T-cell (primary cell): ENCODE data around the gene FHIT. TPM values are rescaled to one million over a fixed set of nuclear protein-coding genes. Genes with fewer than 3 reads are reported as not detected.

Source experiments
- ATAC-seq, 4 experiments: fragments of 200-7000 bp in 3 of 4; fragments of 150-1000 bp in 1 of 4; cut with Tn5 transposase; replicated peaks in 1 of 4; 1 replicate in 3 of 4; 2 replicates in 1 of 4; pipeline ENCODE4 v1.10.0; 2021; ENCODE audit warnings: moderate library complexity in 3 of 4, mild to moderate bottlenecking in 2 of 4, moderate number of reproducible peaks in 1 of 4
- CTCF ChIA-PET, 2 donors: fragments of 300-600 bp; sonication (Branson Sonifier 250); formaldehyde crosslinking; loops; one replicate each; lab custom pipeline; 2022; ENCODE audit warnings: antibody characterized with exemption in 2 of 2; lab: Charles Lee
- POLR2A ChIA-PET, 2 donors: fragments of 300-600 bp; sonication (Branson Sonifier 250); formaldehyde crosslinking; loops; one replicate each; lab custom pipeline; 2022; ENCODE audit warnings: antibody characterized with exemption in 2 of 2; lab: Charles Lee
- DNase-seq, 35 experiments: peaks; one replicate each; pipeline versions ENCODE4 v3.0.0 to v3.0.0-alpha.2; 2013 to 2023
- H3K27ac ChIP-seq: one replicate; pipeline ENCODE4 v1.5.1; 2013; ENCODE audit warnings: low read length
- H3K27me3 ChIP-seq, 2 experiments: replicated peaks in 1 of 2; 1 replicate in 1 of 2; 2 replicates in 1 of 2; pipeline versions ENCODE4 v1.6.1 to v1.7.0; 2013; ENCODE audit warnings: low read length in 1 of 2, mixed read lengths in 1 of 2; ENCODE audit not compliant: control insufficient read depth in 2 of 2, insufficient read depth in 2 of 2; ENCODE audit errors: extremely low read depth in 1 of 2
- H3K36me3 ChIP-seq, 2 donors: 1 replicate in 1 of 2; 2 replicates in 1 of 2; pipeline versions ENCODE4 v1.6.1 to v1.7.0; 2013; ENCODE audit warnings: low read length in 1 of 2; ENCODE audit not compliant: control insufficient read depth in 2 of 2, insufficient read depth in 1 of 2; ENCODE audit errors: extremely low read depth in 1 of 2
- H3K4me1 ChIP-seq, 2 experiments: 1 replicate in 1 of 2; 2 replicates in 1 of 2; pipeline versions ENCODE4 v1.6.1 to v1.7.0; 2013; ENCODE audit warnings: low read length in 2 of 2, mixed read lengths in 1 of 2; ENCODE audit not compliant: insufficient read depth in 2 of 2, control insufficient read depth in 1 of 2; ENCODE audit errors: extremely low read depth in 1 of 2
- H3K4me3 ChIP-seq, 2 donors: 1 replicate in 1 of 2; 2 replicates in 1 of 2; pipeline versions ENCODE4 v1.5.1 to v1.7.0; 2013; ENCODE audit warnings: mild to moderate bottlenecking in 2 of 2, low read length in 1 of 2, moderate library complexity in 1 of 2; ENCODE audit not compliant: control insufficient read depth in 1 of 2; ENCODE audit errors: extremely low read depth in 1 of 2
- H3K9me3 ChIP-seq: 2 replicates; pipeline ENCODE4 v1.7.0; 2013
- H3K27ac Mint-ChIP-seq, 2 donors: one replicate each; pipeline ENCODE4 v1.8.0; 2020 to 2021; ENCODE audit warnings: mild to moderate bottlenecking in 2 of 2, mixed read lengths in 2 of 2
- H3K27me3 Mint-ChIP-seq, 2 donors: one replicate each; pipeline ENCODE4 v1.8.0; 2021 to 2022; ENCODE audit warnings: mixed read lengths in 2 of 2
- H3K36me3 Mint-ChIP-seq: one replicate; pipeline ENCODE4 v1.8.0; 2021; ENCODE audit warnings: mixed read lengths
- H3K4me1 Mint-ChIP-seq, 3 donors: one replicate each; pipeline ENCODE4 v1.8.0; 2020 to 2022; ENCODE audit warnings: mixed read lengths in 3 of 3, mild to moderate bottlenecking in 1 of 3
- H3K4me3 Mint-ChIP-seq, 3 donors: one replicate each; pipeline ENCODE4 v1.8.0; 2020 to 2022; ENCODE audit warnings: mild to moderate bottlenecking in 3 of 3, mixed read lengths in 3 of 3, moderate library complexity in 3 of 3
- H3K9me3 Mint-ChIP-seq, 3 donors: one replicate each; pipeline ENCODE4 v1.8.0; 2020 to 2022; ENCODE audit warnings: mixed read lengths in 3 of 3
- WGBS: methylation state at CpG from one replicate; pipeline ENCODE4 v1.1.5; 2013; ENCODE audit warnings: missing lambda C conversion rate; ENCODE audit not compliant: insufficient coverage; 5-methylcytosine and 5-hydroxymethylcytosine counted together
- total RNA-seq, 35 experiments: library from RNA in 6 of 35; stranded (reverse) in 6 of 35; fragments of 120-200 nt in 1 of 35; gene quantifications; one replicate each; pipeline versions ENCODE4 v1.2.1 to v1.2.4 and lab custom pipeline; 2013 to 2026

FHIT gene
- total RNA-seq, 5 donors from 2014 or later (not counting 1 experiment from before 2014, with no cell fraction given): 33.1 to 197 (median 78.3) TPM

DNA sequence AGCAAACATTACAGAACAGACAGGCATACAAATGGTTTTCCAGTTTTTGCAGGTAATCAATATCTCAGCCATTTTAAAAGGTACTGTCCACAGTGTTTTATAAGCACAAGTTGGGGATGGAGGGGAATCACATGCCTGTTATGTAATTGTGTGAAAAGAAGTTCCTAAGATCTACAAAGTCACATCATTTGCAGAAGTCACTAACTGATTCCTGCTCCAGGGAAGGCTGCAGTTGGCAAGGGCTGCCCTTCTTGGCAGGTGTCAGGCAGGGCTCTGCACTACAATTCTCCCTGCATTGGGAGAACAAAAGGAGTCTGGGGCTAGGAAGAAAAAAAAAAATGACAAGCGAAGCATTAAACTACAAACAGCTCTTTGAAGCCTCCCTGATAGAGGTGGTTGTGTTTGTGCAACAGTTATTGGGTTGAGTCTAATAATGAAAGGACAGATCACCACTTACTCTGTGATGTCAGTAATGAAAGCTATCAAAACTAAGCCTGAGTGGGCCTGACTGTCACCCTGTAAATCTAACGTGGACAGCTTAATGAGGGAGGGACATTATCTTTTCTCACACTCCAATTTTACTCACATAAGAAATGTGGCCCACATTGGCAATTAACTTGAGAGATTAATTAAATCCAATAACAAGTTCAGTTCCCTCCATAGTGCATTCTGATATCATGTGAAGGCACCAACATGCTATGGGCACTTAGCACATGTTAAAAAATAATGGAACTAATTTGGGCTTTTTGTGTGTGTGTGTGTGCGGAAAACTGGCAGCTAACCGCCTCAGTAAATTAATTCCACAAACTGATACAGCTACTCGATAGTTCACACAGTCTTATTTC, 242.9 kb downstream of the FHIT start:
- CTCF ChIA-PET: interaction anchor here in 1 of 2 donors (0.6 kb wide), 1 partner anchor 34 kb away, joined by 3 read pairs; no protein-coding TSS in a partner anchor
- no peak overlapping the region for H3K27ac Mint-ChIP-seq
- no peaks in the 10 kb centered on the region for H3K36me3 ChIP-seq
- H3K27ac ChIP-seq: no peak overlapping the region
- H3K36me3 Mint-ChIP-seq: no peaks in the 10 kb centered on the region
- no peaks in the 10 kb centered on the region for H3K4me1 ChIP-seq
- H3K27me3 Mint-ChIP-seq: no peaks in the 10 kb centered on the region
- no CpG with 5 or more reads among the region's 5 CpGs for WGBS
- no peak overlapping the region for H3K4me3 Mint-ChIP-seq
- POLR2A ChIA-PET: no interaction called here
- DNase-seq (no peak), ATAC-seq (no peak)
- H3K27me3 ChIP-seq: no peaks in the 10 kb centered on the region
- no peaks in the 10 kb centered on the region for H3K9me3 Mint-ChIP-seq
- no peak overlapping the region for H3K4me3 ChIP-seq
- peaks cover 0 to 6% (median 0%) of the 10 kb centered on the region in 3 donors for H3K4me1 Mint-ChIP-seq
- H3K9me3 ChIP-seq: no peaks in the 10 kb centered on the region

DNA sequence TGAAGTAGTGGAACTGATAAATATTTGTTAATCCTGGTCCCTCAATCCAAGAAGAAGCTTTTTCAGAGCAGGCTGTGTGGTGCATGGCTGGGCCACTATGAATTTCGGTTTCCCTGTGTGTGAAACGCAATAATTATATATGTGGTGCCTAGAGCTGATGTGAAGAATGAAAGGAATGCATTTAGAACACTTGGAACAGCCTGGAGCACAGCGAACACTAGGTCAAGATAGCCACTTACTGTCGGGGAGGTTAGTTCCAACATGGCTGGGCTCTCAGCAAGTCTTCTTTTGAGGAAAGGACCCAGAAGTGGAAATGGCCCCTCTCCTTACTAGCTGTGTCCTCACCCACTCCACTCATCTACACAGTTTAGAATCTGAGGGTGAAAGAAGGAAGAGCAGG, 245.7 kb downstream of the FHIT start:
- WGBS: 60% methylated on average over 1 of the region's 4 CpGs

DNA sequence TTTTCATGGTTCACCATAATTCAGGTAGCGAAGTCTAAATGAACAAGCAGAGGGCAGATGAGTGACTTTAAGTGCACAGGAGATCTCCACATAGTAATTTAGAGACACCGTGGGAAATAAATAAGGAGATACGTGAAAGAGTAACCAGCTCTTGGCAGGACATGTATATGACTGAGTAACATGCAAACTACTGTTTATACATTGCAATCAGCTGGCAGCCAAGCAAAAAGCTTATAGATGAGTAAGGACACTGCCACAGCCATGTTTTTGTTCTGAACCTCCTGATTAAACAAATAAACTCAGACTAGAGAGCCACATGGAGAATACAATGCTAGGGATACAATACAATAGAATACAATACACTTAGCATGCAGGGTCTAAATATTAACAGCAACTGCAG, 252.4 kb downstream of the FHIT start:
- Mint-ChIP-seq H3K36me3 (no peaks in the 10 kb centered on the region), H3K9me3 (no peaks in the 10 kb centered on the region), H3K27me3 (no peaks in the 10 kb centered on the region), H3K4me1 (no peaks in the 10 kb centered on the region), H3K4me3 (no peak overlapping the region), H3K27ac (no peak overlapping the region)
- Histone ChIP-seq H3K27ac (no peak overlapping the region), H3K9me3 (no peaks in the 10 kb centered on the region), H3K36me3 (no peaks in the 10 kb centered on the region), H3K4me3 (no peak overlapping the region), H3K27me3 (no peaks in the 10 kb centered on the region), H3K4me1 (no peaks in the 10 kb centered on the region)
- DNase-seq: no peak
- ChIA-PET CTCF (no interaction called here), POLR2A (interaction anchor here in 1 of 2 donors (0.6 kb wide), 1 partner anchor 1712 kb away, joined by 4 read pairs; no protein-coding TSS in a partner anchor)
- WGBS: 84% methylated on average over 2 of the region's 3 CpGs
- no peak for ATAC-seq

More for the DNA sequence above, 245.7 kb downstream of the FHIT start:
- Histone ChIP-seq H3K4me1 (no peaks in the 10 kb centered on the region), H3K27me3 (no peaks in the 10 kb centered on the region), H3K4me3 (no peak overlapping the region), H3K36me3 (no peaks in the 10 kb centered on the region), H3K9me3 (no peaks in the 10 kb centered on the region), H3K27ac (no peak overlapping the region)
- ChIA-PET CTCF (no interaction called here), POLR2A (no interaction called here)
- no peaks in the 10 kb centered on the region for H3K27me3 Mint-ChIP-seq
- no peak for ATAC-seq
- H3K4me1 Mint-ChIP-seq: peaks cover 0 to 6% (median 0%) of the 10 kb centered on the region in 3 donors
- H3K4me3 Mint-ChIP-seq: no peak overlapping the region
- DNase-seq: no peak
- H3K9me3 Mint-ChIP-seq: no peaks in the 10 kb centered on the region
- no peaks in the 10 kb centered on the region for H3K36me3 Mint-ChIP-seq
- no peak overlapping the region for H3K27ac Mint-ChIP-seq

DNA sequence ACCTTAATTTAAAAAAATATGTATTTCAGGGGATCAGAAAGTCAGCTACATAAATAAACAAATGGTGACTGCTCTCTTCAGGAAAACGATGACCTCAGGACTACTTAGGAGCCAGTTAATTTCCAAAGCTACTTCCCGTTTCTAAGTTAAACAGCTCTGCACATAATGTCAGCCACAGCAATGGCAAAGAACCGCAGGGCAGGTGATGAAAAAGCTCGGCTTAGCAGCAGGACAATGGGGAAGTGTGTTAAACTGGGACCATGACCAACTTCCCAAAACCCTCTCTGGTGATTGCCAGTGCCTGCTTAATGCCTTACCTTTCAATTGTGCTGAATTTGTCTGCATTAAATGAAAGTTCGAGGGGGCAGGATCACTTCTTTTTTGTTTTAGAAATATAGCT, 258.9 kb downstream of the FHIT start:
- no peak overlapping the region for H3K27ac ChIP-seq
- CTCF ChIA-PET: interaction anchor here in 1 of 2 donors (0.6 kb wide), 1 partner anchor 11 kb away, joined by 3 read pairs; no protein-coding TSS in a partner anchor
- no peak for DNase-seq
- Mint-ChIP-seq H3K27ac (no peak overlapping the region), H3K9me3 (peaks cover 0 to 10% (median 4%) of the 10 kb centered on the region in 3 donors), H3K4me1 (no peaks in the 10 kb centered on the region), H3K27me3 (no peaks in the 10 kb centered on the region), H3K4me3 (no peak overlapping the region), H3K36me3 (no peaks in the 10 kb centered on the region)
- no peak for ATAC-seq
- POLR2A ChIA-PET: interaction anchor here in 1 of 2 donors (1.0 kb wide), 1 partner anchor 1757 kb away, joined by 3 read pairs; no protein-coding TSS in a partner anchor
- H3K4me1 ChIP-seq: no peaks in the 10 kb centered on the region
- H3K9me3 ChIP-seq: no peaks in the 10 kb centered on the region
- 6% methylated on average over 3 of the region's 5 CpGs for whole genome bisulfite sequencing
- H3K36me3 ChIP-seq: no peaks in the 10 kb centered on the region
- H3K4me3 ChIP-seq: no peak overlapping the region
- H3K27me3 ChIP-seq: no peaks in the 10 kb centered on the region

DNA sequence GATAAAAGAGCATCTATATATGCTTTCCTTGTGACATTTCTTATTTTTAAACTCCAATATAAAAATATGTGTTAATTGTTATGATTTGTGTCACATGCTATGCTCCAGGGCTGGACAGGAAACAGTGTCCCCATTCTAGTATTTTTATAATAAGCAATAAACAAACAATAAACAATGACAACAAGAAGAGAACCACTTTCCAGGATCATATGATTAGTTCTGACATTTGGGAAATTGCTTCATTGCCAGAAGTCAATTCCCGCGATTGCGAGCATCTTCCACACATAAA, 260.9 kb downstream of the FHIT start:
- Histone ChIP-seq H3K4me3 (no peak overlapping the region), H3K27ac (no peak overlapping the region), H3K4me1 (no peaks in the 10 kb centered on the region), H3K27me3 (no peaks in the 10 kb centered on the region), H3K9me3 (no peaks in the 10 kb centered on the region), H3K36me3 (no peaks in the 10 kb centered on the region)
- ChIA-PET POLR2A (no interaction called here), CTCF (no interaction called here)
- WGBS: 100% methylated on average over 3 of the region's 3 CpGs
- ATAC-seq (no peak), DNase-seq (no peak)
- Mint-ChIP-seq H3K27me3 (no peaks in the 10 kb centered on the region), H3K4me1 (no peaks in the 10 kb centered on the region), H3K4me3 (no peak overlapping the region), H3K36me3 (no peaks in the 10 kb centered on the region), H3K27ac (no peak overlapping the region), H3K9me3 (peaks cover under 1 to 17% (median 13%) of the 10 kb centered on the region in 3 donors)

DNA sequence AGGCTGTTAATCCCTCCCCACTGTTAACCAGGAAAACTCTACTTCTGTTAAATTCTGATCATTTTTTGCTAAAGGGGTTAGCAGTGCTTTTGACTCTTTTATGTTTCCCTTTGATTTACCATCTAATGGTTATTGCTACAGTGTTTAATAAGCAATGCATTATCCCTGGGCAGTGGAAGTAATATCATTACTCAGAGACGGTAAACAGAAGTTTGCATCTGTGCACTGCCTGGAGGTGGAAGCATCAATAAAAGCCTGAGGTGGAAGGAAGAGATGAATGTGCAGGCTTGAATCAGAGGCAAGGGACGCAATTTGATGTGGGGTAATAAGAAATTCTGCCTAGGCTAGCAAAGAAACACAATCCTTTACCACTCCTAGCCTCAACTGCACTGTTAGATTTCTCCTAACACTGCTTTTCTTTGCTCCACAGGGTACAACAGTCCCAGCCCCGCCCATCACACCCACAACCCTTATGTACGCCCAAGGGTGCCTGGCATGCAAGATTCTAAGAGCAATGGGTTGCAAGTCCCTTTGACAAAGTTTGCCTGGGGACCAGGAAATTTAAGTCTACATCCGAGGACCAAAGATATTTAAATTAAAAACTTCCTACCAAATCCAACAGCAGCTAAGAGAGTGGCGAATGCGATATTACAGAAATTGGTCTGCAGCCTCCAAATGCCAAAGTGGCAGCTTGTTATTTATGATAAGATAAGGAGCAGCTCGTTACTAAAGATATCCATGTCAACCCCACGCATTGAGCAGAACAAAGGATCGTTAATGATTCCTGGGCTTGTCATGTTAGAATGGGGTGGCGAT, 261.4 kb downstream of the FHIT start:
- DNase-seq (no peak), ATAC-seq (no peak)
- H3K4me3 ChIP-seq: no peak overlapping the region
- H3K4me1 ChIP-seq: no peaks in the 10 kb centered on the region
- Mint-ChIP-seq H3K9me3 (peaks cover 5 to 20% (median 15%) of the 10 kb centered on the region in 3 donors), H3K36me3 (no peaks in the 10 kb centered on the region), H3K27ac (no peak overlapping the region), H3K4me3 (no peak overlapping the region), H3K4me1 (no peaks in the 10 kb centered on the region), H3K27me3 (no peaks in the 10 kb centered on the region)
- ChIA-PET CTCF (no interaction called here), POLR2A (no interaction called here)
- H3K27ac ChIP-seq: no peak overlapping the region
- 69% methylated on average over 3 of the region's 11 CpGs for WGBS
- no peaks in the 10 kb centered on the region for H3K27me3 ChIP-seq
- no peaks in the 10 kb centered on the region for H3K36me3 ChIP-seq
- H3K9me3 ChIP-seq: no peaks in the 10 kb centered on the region
